Testis (tissue), 3 donors: ENCODE data around the gene PAK5. TPM values are rescaled to one million over a fixed set of nuclear protein-coding genes. Genes with fewer than 3 reads are reported as not detected.

Source experiments
- DNase-seq: peaks from one replicate; pipeline ENCODE4 v3.0.0-alpha.2; 2019
- H3K27ac ChIP-seq, 2 donors: fragments of 200-600 bp; sonication (generic); one replicate each; pipeline ENCODE4 v1.5.1; 2019
- H3K27me3 ChIP-seq: fragments of 200-600 bp; sonication (generic); one replicate; pipeline ENCODE4 v1.5.1; 2019
- H3K36me3 ChIP-seq: fragments of 200-600 bp; sonication (generic); one replicate; pipeline ENCODE4 v1.5.1; 2017; ENCODE audit warnings: low read depth; ENCODE audit errors: missing control alignments
- H3K4me1 ChIP-seq: fragments of 200-600 bp; sonication (generic); one replicate; pipeline ENCODE4 v1.5.1; 2019
- H3K4me3 ChIP-seq, 2 donors: fragments of 200-600 bp; sonication (generic); one replicate each; pipeline ENCODE4 v1.5.1; 2017 to 2019
- H3K9me3 ChIP-seq: fragments of 200-600 bp; sonication (generic); one replicate; pipeline ENCODE4 v1.5.1; 2017
- CTCF ChIP-seq, 3 experiments: fragments of 450-650 bp in 2 of 3; fragments of 200-600 bp in 1 of 3; sonication (generic) in 1 of 3; IDR thresholded peaks; one replicate each; pipeline ENCODE4 v1.5.1; 2016 to 2019; ENCODE audit warnings: antibody characterized with exemption in 3 of 3, mild to moderate bottlenecking in 2 of 3, moderate library complexity in 1 of 3
- POLR2A ChIP-seq: fragments of 450-650 bp; IDR thresholded peaks from one replicate; pipeline ENCODE4 v1.6.1; 2017; ENCODE audit warnings: antibody characterized with exemption, mild to moderate bottlenecking, moderate library complexity
- WGBS, 2 donors: methylation state at CpG; one replicate each; pipeline ENCODE4 v1.1.5; 2018; 5-methylcytosine and 5-hydroxymethylcytosine counted together
- intact Hi-C: fragments of 100-400 bp; cut with DNase I; formaldehyde crosslinking; loops from one replicate; pipeline ENCODE4 v1.15.1; 2023; ENCODE audit warnings: low total_unique reads
- polyA plus RNA-seq: library from polyadenylated mRNA; stranded (reverse); fragments of 350-450 nt; fragmentation: Illumina TruSeq; extraction: RNeasy Lipid Tissue Mini Kit (QIAGEN cat#74804); gene quantifications from one replicate; pipeline ENCODE4 v1.2.3, GENCODE V29; 2014; ENCODE audit warnings: low read depth, low replicate concordance; ENCODE audit not compliant: insufficient read depth
- total RNA-seq, 2 donors: library from RNA; depleted of rRNA; stranded (reverse); fragments of >200 nt; gene quantifications; one replicate each; pipeline ENCODE4 v1.2.3, GENCODE V29; 2016

Gene PAK5
- total and polyA plus RNA-seq, 3 donors from 2014 or later, result 0.21 to 0.87 (median 0.31) TPM

DNA sequence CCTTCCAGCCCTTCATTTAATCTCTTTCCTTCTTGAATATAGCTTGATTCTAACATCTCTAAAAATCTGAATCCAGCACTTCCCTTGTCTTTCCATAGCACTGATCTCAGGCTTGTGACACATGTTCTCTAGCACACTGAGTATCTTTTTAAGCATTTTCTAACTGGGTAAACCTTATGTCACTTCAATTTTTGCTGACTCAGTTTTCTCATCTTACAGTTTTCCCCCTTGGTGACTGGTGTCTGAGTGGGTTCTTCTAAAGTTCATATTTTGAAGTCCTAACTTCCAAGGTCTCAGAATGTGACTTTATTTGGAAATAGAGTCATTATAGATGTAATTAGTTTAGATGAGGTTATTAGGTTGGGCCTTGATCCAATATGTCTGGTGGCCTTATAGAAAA, 153.9 kb downstream of the PAK5 start:
- intact Hi-C loops, result no loop called here

DNA sequence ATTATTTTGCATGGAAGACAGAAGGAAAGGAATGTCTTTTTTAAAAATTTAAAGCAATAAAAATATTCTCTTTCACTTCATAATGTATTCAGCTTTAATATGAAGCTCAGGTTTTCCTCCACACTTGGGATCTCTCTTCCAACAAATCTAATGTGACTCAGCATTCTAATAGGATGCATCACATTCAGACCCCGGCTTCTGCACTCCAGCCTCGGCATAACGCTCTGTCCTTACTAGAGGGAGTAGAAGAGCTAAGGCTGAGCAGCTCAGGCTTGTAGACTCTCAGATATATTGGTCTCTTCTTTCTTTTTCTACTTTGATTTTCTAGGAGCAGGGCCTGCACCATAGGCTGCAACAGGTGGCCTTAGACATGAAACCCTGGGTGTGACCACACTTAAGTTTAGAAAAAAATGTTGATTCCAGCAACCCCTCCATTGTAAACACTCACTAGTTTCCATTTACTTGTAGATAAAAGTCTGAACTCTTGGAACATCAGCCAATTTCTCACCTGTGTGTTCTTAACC, 161.7 kb downstream of the PAK5 start:
- H3K4me1 ChIP-seq, result no peaks in the 10 kb centered on the region
- TF ChIP-seq POLR2A, result no peak
- no peak for TF ChIP-seq CTCF (IDR thresholded peaks at IDR 0.05)
- no peaks in the 10 kb centered on the region for H3K36me3 ChIP-seq
- no peaks in the 10 kb centered on the region for H3K27me3 ChIP-seq
- no peak for DNase-seq
- no peak overlapping the region for H3K4me3 ChIP-seq
- intact Hi-C loops, result no loop called here
- no peaks in the 10 kb centered on the region for H3K9me3 ChIP-seq
- no peak overlapping the region for H3K27ac ChIP-seq
- 85 to 93% methylated on average over 3 of the region's 3 CpGs for WGBS, 2 donors

More for the DNA sequence above, 153.9 kb downstream of the PAK5 start:
- Histone ChIP-seq H3K36me3 (no peaks in the 10 kb centered on the region), H3K9me3 (no peaks in the 10 kb centered on the region), H3K27ac (no peak overlapping the region), H3K27me3 (no peaks in the 10 kb centered on the region), H3K4me3 (no peak overlapping the region), H3K4me1 (no peaks in the 10 kb centered on the region)
- TF ChIP-seq CTCF (IDR thresholded peaks at IDR 0.05) (no peak), POLR2A (no peak)
- DNase-seq, result no peak

DNA sequence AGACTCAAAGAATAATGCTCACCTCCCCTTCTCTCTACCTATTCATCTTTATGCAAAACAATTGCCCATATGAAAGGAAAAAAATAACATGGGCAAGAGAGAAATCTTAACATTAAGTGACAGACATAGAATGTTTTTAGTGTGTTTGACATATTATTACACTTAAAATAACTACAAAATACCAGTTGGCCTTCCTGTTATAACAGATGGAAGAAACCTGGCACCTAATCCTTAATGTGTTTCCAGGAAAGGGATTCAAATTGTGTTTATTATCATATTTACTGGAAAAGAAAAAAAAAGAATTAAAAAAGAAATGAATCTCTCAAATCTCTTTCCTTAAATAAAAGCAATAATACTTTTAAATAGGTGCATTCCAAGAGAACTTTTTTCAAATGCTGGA, 165.9 kb downstream of the PAK5 start:
- intact Hi-C loops, result no loop called here
- H3K9me3 ChIP-seq, result no peaks in the 10 kb centered on the region

DNA sequence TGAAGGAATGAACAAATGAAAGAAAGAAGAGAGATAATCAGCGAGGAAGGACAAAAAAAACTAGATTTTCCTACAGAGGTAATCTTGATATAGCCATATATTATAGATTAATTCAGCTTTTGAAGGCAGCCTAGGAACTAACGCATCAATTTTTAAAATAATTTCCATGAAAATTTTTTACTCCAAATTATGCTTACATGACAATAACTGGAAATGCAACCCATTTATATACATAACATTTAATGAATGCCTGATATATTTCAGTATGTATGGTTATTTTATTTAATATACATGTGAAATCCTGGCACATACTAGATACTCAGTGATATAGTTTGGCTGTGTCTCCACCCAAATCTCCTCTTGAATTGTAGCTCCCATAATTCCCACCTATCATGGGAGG, 166.8 kb downstream of the PAK5 start:
- Histone ChIP-seq H3K27ac (no peak overlapping the region), H3K4me3 (no peak overlapping the region), H3K27me3 (no peaks in the 10 kb centered on the region), H3K4me1 (no peaks in the 10 kb centered on the region), H3K36me3 (no peaks in the 10 kb centered on the region), H3K9me3 (no peaks in the 10 kb centered on the region)
- DNase-seq, result no peak
- TF ChIP-seq CTCF (IDR thresholded peaks at IDR 0.05) (no peak), POLR2A (no peak)
- 89 to 90% methylated on average over 2 of the region's 2 CpGs for WGBS, 2 donors
- intact Hi-C loops, result no loop called here

More for the DNA sequence above, 165.9 kb downstream of the PAK5 start:
- Histone ChIP-seq H3K4me1 (no peaks in the 10 kb centered on the region), H3K27ac (no peak overlapping the region), H3K36me3 (no peaks in the 10 kb centered on the region), H3K27me3 (no peaks in the 10 kb centered on the region), H3K4me3 (no peak overlapping the region)
- no peak for DNase-seq
- TF ChIP-seq POLR2A, result no peak

DNA sequence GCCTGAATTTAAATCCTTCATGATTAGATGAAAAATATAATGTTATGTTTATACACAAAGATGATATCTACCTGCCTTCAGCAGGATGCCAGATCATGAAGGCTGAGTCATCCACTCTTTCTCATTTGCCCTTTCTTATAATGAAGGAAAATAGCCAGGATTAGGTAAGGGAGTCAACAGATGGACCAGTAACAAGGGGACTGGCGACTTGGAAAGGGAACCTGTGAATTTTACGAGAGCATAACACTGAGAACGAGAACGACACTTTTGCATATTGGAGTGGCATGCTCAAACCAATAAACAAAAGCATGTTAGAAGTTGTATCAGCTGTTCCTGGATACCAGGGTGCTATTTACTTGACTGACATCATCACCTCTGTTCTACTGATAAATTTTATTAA, 170.5 kb downstream of the PAK5 start:
- TF ChIP-seq CTCF (IDR thresholded peaks at IDR 0.05) (no peak), POLR2A (no peak)
- intact Hi-C loops, result no loop called here
- Histone ChIP-seq H3K4me1 (no peaks in the 10 kb centered on the region), H3K9me3 (no peaks in the 10 kb centered on the region), H3K4me3 (no peak overlapping the region), H3K27me3 (no peaks in the 10 kb centered on the region), H3K36me3 (no peaks in the 10 kb centered on the region), H3K27ac (no peak overlapping the region)
- no peak for DNase-seq
- 61 to 62% methylated on average over 4 of the region's 4 CpGs for WGBS, 2 donors
